Panc1 (cell line): ENCODE measurements around the gene SPR. TPM values are rescaled to one million over a fixed set of nuclear protein-coding genes. Genes with fewer than 3 reads are reported as not detected.

Source experiments
- ATAC-seq: fragments of 200-7000 bp; cut with Tn5 transposase; 2 replicates; pipeline ENCODE4 v1.9.1; 2020; ENCODE audit warnings: mild to moderate bottlenecking, moderate library complexity
- BruUV-seq: library from RNA; stranded (reverse); fragments of 400-500 nt; replicated peaks from 2 replicates; lab custom pipeline; 2021; lab: Mats Ljungman, UMichigan
- CTCF ChIA-PET: fragments of 300-600 bp; sonication (Branson Sonifier 250); formaldehyde crosslinking; loops from one replicate; lab custom pipeline; 2022; ENCODE audit warnings: antibody characterized with exemption; lab: Charles Lee
- POLR2A ChIA-PET: fragments of 300-600 bp; sonication (Branson Sonifier 250); formaldehyde crosslinking; loops from one replicate; lab custom pipeline; 2022; ENCODE audit warnings: antibody characterized with exemption; lab: Charles Lee
- DNase-seq: peaks from one replicate; pipeline ENCODE4 v3.0.0-alpha.2; 2010; ENCODE audit warnings: low read depth, low spot score
- H3K27ac ChIP-seq: 2 replicates; pipeline ENCODE4 v1.5.1; 2011; ENCODE audit warnings: mild to moderate bottlenecking, low read length, inconsistent platforms
- H3K27me3 ChIP-seq: fragments of 200-500 bp; sonication (Bioruptor generic); 2 replicates; pipeline ENCODE4 v1.6.0; 2014; ENCODE audit warnings: low read length, inconsistent platforms; ENCODE audit not compliant: control insufficient read depth, insufficient read depth
- H3K36me3 ChIP-seq: fragments of 200-500 bp; sonication (Bioruptor generic); 2 replicates; pipeline ENCODE4 v1.5.1; 2014; ENCODE audit warnings: inconsistent platforms, mild to moderate bottlenecking, low read length, moderate library complexity; ENCODE audit not compliant: control insufficient read depth, insufficient read depth
- H3K4me1 ChIP-seq: 2 replicates; pipeline ENCODE4 v1.5.1; 2011; ENCODE audit warnings: inconsistent platforms, mild to moderate bottlenecking, low read length, moderate library complexity; ENCODE audit not compliant: control insufficient read depth, insufficient read depth
- H3K4me3 ChIP-seq, 2 experiments: 2 replicates each; pipeline ENCODE4 v1.5.1; 2011 to 2012; ENCODE audit warnings: low read depth in 2 of 2, low read length in 2 of 2, mild to moderate bottlenecking in 2 of 2, inconsistent platforms in 1 of 2, moderate library complexity in 1 of 2
- H3K9me3 ChIP-seq: fragments of 200-500 bp; sonication (Bioruptor generic); 2 replicates; pipeline ENCODE4 v1.5.1; 2014; ENCODE audit warnings: low read depth, mild to moderate bottlenecking, inconsistent platforms, low read length, moderate library complexity; ENCODE audit not compliant: control insufficient read depth, insufficient read depth
- POLR2AphosphoS5 ChIP-seq: IDR thresholded peaks from 2 replicates; pipeline ENCODE4 v1.6.1; 2012; ENCODE audit warnings: mild to moderate bottlenecking, low read depth, low read length, moderate library complexity
- SIN3A ChIP-seq: IDR thresholded peaks from 2 replicates; pipeline ENCODE4 v1.6.1; 2012; ENCODE audit warnings: low read depth, mild to moderate bottlenecking, low read length, moderate library complexity, borderline replicate concordance; ENCODE audit not compliant: insufficient read depth
- TCF7L2 ChIP-seq: IDR thresholded peaks from 2 replicates; pipeline ENCODE4 v1.6.1; 2011; ENCODE audit warnings: mild to moderate bottlenecking, low read depth, low read length, inconsistent platforms
- in situ Hi-C: cut with HindIII; loops from 2 replicates; pipeline ENCODE4 v1.10.0; 2016; ENCODE audit warnings: low sequenced_read_pairs, low pct_unique_long_range_greater_than_20kb
- intact Hi-C: fragments of 100-400 bp; cut with micrococcal nuclease; formaldehyde crosslinking; loops from one replicate; pipeline ENCODE4 v1.10.0; 2022; ENCODE audit not compliant: unreplicated experiment
- total RNA-seq: library from RNA; stranded (reverse); gene quantifications from one replicate; pipeline ENCODE4 v1.2.1, GENCODE V29; 2021; ENCODE audit not compliant: unreplicated experiment
- TF ChIP-seq, protein P1 (sequence below), 2 experiments: IDR thresholded peaks; 2 replicates each; pipeline ENCODE4 v1.6.1; 2011 to 2012; ENCODE audit warnings: low read depth in 2 of 2, control low read depth in 1 of 2, low read length in 1 of 2, mild to moderate bottlenecking in 1 of 2, moderate library complexity in 1 of 2; ENCODE audit not compliant: insufficient read depth in 1 of 2
- TF ChIP-seq, protein P2 (sequence below): fragments of 450-650 bp; IDR thresholded peaks from 2 replicates; pipeline ENCODE4 v1.5.1; 2017; ENCODE audit warnings: mild to moderate bottlenecking

The SPR gene
- total RNA-seq, 1 experiment from 2014 or later, result 75.4 TPM

DNA sequence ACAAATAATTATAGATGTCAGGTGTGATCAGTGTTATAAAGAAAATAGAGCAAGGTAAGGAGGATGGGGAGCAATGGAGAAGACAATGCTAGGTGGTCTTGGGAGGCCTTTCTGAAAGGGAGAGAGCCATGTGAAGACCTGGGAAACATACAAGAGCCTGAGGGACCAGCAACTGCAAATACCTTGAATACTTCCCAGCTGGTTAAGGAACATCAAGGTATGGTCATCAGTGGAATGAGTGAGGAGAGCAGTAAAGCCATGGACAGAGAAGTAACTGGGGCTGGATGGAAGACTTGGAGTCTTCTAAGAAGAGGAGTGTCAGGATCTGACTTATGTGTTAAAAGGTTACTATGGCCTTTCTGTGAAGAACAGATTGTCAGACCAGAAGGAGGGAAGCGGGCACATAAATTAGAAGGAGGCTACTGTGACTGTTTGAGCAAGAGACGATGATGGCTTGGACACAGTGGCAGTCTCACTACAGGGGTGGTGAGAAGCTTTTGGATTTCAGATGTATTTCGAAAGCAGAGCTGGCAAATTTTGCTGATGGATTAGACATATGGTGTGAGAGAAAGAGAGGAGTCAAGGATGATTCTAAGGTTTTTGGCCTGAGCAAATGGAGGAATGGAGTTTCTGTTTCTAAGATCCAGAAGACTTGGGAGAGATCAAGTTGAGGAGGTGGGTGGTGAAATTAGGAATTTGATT lies 38.6 kb upstream of the SPR start:
- intact Hi-C loops (loop anchor here (2.0 kb wide), 1 partner anchor 44 kb away; no protein-coding TSS in a partner anchor), in situ Hi-C loops (no loop called here)
- Histone ChIP-seq H3K27ac (no peak overlapping the region), H3K4me1 (no peaks in the 10 kb centered on the region), H3K9me3 (no peaks in the 10 kb centered on the region), H3K4me3 (no peak overlapping the region), H3K27me3 (peaks cover 3% of the 10 kb centered on the region; the same call in 1 of the 2 replicates), H3K36me3 (no peaks in the 10 kb centered on the region)
- BruUV-seq, result no TSS peak
- DNase-seq (no peak), ATAC-seq (no peak)
- TF ChIP-seq SIN3A (no peak), TCF7L2 (no peak)
- TF ChIP-seq, protein P1, sequence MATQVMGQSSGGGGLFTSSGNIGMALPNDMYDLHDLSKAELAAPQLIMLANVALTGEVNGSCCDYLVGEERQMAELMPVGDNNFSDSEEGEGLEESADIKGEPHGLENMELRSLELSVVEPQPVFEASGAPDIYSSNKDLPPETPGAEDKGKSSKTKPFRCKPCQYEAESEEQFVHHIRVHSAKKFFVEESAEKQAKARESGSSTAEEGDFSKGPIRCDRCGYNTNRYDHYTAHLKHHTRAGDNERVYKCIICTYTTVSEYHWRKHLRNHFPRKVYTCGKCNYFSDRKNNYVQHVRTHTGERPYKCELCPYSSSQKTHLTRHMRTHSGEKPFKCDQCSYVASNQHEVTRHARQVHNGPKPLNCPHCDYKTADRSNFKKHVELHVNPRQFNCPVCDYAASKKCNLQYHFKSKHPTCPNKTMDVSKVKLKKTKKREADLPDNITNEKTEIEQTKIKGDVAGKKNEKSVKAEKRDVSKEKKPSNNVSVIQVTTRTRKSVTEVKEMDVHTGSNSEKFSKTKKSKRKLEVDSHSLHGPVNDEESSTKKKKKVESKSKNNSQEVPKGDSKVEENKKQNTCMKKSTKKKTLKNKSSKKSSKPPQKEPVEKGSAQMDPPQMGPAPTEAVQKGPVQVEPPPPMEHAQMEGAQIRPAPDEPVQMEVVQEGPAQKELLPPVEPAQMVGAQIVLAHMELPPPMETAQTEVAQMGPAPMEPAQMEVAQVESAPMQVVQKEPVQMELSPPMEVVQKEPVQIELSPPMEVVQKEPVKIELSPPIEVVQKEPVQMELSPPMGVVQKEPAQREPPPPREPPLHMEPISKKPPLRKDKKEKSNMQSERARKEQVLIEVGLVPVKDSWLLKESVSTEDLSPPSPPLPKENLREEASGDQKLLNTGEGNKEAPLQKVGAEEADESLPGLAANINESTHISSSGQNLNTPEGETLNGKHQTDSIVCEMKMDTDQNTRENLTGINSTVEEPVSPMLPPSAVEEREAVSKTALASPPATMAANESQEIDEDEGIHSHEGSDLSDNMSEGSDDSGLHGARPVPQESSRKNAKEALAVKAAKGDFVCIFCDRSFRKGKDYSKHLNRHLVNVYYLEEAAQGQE (IDR thresholded peaks at IDR 0.05; ENCODE audit: insufficient read depth in 1 of 2, low read depth in 2 of 2, low read length in 1 of 2), result no peak
- CTCF ChIA-PET, result no interaction called here
- POLR2A ChIA-PET, result no interaction called here

DNA sequence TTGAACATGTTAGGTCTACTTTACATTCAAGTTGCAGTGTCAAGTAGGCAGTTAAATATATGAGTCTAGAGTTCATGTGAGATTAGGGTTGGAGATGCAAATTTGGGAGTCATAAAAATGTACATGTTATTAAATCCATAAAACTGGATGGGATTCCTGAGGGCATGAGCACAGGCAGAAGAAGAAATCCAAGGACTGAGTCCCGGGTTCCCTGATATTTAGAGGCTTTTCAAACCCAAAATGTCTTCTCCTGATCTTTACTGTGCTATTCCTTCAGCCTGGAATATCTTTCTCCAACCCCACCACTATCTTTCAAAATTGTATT lies 38.1 kb upstream of the SPR start:
- H3K4me1 ChIP-seq, result no peaks in the 10 kb centered on the region
- H3K27me3 ChIP-seq, result peaks cover 6% of the 10 kb centered on the region; the same call in 1 of the 2 replicates
- no peaks in the 10 kb centered on the region for H3K36me3 ChIP-seq
- ATAC-seq (no peak), DNase-seq (no peak)
- no peaks in the 10 kb centered on the region for H3K9me3 ChIP-seq
- TF ChIP-seq TCF7L2 (no peak), POLR2AphosphoS5 (no peak), SIN3A (no peak)
- ChIA-PET POLR2A (no interaction called here), CTCF (no interaction called here)
- no TSS peak for BruUV-seq
- no peak overlapping the region for H3K4me3 ChIP-seq
- intact Hi-C loops (loop anchor here (2.0 kb wide), 1 partner anchor 44 kb away; no protein-coding TSS in a partner anchor), in situ Hi-C loops (no loop called here)
- H3K27ac ChIP-seq, result no peak overlapping the region

DNA sequence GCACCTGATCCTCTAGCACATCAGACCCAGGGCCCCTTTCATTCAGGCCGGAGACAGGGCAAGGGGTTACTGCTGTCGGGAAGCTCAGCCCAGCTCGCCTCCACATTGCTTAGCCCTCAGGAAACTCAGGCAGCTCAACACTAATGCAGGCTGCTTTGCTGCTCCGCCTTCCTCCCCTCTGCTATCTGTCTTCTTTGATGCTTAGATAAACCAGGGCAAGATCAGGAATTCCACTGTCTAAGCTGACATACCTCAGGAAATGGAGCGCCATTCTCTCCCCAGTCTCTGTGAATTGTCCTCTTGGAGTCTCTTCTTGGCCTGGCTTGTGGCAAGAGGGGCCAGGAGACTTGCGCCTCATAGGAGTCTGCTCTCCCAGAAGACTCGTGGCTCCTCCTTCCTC lies 35.9 kb upstream of the SPR start:
- in situ Hi-C loops, result no loop called here
- Histone ChIP-seq H3K4me1 (no peaks in the 10 kb centered on the region), H3K9me3 (no peaks in the 10 kb centered on the region), H3K36me3 (no peaks in the 10 kb centered on the region), H3K27ac (no peak overlapping the region), H3K27me3 (peaks cover 6% of the 10 kb centered on the region; the same call in 1 of the 2 replicates), H3K4me3 (no peak overlapping the region)
- intact Hi-C loops, result no loop called here
- ATAC-seq, result no peak
- DNase-seq, result no peak
- CTCF ChIA-PET, result no interaction called here
- no TSS peak for BruUV-seq
- TF ChIP-seq TCF7L2 (no peak), SIN3A (no peak)
- TF ChIP-seq, protein P2, sequence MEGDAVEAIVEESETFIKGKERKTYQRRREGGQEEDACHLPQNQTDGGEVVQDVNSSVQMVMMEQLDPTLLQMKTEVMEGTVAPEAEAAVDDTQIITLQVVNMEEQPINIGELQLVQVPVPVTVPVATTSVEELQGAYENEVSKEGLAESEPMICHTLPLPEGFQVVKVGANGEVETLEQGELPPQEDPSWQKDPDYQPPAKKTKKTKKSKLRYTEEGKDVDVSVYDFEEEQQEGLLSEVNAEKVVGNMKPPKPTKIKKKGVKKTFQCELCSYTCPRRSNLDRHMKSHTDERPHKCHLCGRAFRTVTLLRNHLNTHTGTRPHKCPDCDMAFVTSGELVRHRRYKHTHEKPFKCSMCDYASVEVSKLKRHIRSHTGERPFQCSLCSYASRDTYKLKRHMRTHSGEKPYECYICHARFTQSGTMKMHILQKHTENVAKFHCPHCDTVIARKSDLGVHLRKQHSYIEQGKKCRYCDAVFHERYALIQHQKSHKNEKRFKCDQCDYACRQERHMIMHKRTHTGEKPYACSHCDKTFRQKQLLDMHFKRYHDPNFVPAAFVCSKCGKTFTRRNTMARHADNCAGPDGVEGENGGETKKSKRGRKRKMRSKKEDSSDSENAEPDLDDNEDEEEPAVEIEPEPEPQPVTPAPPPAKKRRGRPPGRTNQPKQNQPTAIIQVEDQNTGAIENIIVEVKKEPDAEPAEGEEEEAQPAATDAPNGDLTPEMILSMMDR, result no peak
- POLR2A ChIA-PET, result no interaction called here
